ENCODE results near the gene NEMF.

DNA sequence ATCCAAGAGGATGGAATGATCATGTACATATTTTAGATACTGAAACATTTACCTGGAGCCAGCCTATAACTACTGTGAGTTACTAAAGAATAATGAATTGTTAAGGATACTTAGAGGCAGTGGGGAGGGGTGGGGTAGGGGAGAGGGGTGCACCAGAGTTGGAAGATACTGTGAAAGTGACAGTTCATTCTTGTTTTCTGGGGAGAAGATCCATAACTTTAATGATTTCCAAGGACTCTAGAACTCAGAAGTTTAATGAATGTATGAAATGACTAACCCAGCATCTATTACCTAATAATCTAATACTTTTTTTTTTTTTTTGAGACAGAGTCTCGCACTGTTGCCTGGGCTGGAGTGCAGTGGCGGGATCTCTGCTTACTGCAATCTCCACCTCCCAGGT is 74.2 kb downstream of the NEMF start:
- TF ChIP-seq CTCF (IDR thresholded peaks at IDR 0.05) (no peak), EZH2 (IDR thresholded peaks at IDR 0.05) (no peak), EZH2phosphoT487 (IDR thresholded peaks at IDR 0.05) (no peak)
